NCI-H526 (cell line): ENCODE data around the gene TAF15.

ENCODE experiments used
- DNase-seq, 2 experiments: peaks; one replicate each; lab custom pipeline; 2025; lab: John Stamatoyannopoulos, UW

TAF15 gene

GRCh38 chr17:35788477-35789368 lies 20.6 kb upstream of the TAF15 start:
- no peak for DNase-seq

- no peak for DNase-seq
Measured at GRCh38 chr17:35790841-35791240, 18.4 kb upstream of the TAF15 start.

- DNase-seq, result no peak
Measured at GRCh38 chr17:35791681-35792350, 17.5 kb upstream of the TAF15 start.

DNA sequence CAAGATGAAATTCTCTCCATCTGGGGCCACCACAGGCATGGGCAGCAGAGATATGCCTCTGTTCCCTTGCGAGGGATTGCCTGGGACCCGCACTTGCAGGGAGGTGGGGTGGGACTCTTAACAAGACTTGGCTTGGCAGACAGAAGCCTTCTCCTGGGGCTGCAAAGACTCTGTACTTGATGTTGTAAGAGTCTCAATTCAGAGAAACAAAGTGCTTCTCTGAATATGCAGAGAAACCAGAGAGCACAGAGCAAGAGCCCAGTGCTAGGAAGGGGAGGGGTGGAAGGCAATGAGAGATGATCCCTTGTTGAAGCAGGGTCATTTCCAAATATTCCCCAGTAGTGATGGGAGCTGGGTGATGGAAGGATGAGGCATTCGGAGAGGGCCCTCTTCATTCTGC lies 16.0 kb upstream of the TAF15 start:
- DNase-seq, result no peak

DNA sequence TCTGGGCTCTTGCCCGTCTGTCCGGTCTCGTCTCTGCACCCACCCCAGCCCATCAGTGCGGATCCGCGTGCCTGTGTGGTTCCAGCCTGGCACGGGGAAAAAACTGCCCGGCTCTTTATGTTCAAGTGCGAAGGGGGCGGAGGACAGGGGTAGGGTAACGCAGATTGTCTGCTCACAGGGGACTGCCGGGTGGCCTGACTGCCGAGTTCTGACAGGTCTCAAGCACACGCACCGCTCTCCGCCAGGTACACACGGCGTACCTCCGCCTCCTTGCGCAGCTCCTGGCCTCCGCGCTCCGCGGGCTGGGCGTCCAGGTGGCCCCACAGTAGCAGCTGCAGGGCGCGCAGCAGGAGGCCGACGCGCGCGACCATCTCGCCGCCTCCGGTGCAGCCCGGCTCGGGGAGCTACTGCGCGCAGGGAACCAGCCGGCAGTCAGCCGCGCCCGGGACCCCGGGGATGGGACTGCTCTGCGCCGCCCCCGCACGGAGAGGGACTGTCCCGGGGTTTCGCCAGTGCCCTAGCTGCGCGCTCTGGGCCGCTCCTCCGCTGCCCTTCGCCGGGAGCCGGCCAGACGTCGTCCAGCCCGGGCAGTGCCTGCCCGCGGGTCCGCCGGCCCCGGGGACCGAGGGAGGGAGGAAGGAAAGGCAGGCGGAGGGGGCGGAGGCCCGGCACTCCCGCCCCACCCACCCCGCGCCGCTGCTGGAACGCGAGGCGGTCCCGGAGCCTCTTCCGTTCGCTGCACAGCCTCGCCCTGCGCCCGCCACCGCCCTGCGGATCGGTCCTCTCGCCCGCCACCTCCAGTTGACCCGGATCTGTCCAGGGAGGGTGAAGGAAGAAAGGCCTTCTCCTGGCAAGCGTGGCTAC lies 14.0 kb upstream of the TAF15 start, which contains the start of gene MMP28:
Gene MMP28 (minus strand): TSS at position 635 of the 864 bp plus-strand sequence. CDS start 264 bp downstream, at position 371.
- peak in 1 of 2 experiments; percentile 65 for DNase-seq

DNA sequence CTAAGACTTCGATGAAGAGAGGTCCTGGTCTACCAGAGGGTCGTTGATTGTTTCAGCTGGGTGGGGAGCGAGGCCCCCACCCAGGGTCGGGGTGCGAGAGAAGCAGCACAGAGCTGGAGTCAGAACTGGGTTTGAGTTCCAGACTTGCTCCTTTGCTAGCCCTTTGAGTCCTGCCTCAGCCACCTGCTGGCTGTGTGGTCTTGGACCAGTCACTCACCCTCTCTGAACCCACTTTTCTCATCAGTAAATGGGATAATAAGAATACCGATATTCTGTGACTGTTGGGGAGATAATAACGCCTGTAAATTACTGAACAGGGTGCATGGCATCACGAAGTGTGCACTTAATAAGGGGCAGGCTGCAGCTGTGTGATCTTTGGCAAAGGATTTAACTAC lies 13.4 kb upstream of the TAF15 start:
- DNase-seq, result no peak

GRCh38 chr17:35796942-35797341 lies 12.3 kb upstream of the TAF15 start:
- no peak for DNase-seq

- DNase-seq, result no peak
Measured at GRCh38 chr17:35797370-35797769, 11.9 kb upstream of the TAF15 start.

GRCh38 chr17:35797918-35798317 lies 11.4 kb upstream of the TAF15 start:
- no peak for DNase-seq

DNA sequence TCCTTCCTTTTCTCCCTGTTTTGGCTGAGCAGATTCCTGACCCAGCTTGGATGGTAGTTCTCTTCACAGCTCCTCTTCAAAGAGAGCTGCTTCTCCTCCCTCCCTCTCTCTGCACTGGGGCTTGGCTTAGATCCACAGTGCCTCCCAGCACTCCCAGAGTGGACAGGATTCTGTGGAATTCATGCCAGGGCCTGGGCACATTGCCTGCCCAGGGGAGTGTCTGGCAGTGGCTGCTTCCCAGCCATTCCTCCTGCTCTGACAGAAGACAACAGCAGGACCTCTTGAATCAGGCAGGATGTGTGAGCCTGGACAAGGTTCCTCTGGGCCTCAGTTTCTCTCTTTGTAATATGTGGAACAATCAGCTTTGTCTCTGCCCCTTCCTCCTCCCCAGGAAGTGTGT lies 9.3 kb upstream of the TAF15 start:
- no peak for DNase-seq

DNA sequence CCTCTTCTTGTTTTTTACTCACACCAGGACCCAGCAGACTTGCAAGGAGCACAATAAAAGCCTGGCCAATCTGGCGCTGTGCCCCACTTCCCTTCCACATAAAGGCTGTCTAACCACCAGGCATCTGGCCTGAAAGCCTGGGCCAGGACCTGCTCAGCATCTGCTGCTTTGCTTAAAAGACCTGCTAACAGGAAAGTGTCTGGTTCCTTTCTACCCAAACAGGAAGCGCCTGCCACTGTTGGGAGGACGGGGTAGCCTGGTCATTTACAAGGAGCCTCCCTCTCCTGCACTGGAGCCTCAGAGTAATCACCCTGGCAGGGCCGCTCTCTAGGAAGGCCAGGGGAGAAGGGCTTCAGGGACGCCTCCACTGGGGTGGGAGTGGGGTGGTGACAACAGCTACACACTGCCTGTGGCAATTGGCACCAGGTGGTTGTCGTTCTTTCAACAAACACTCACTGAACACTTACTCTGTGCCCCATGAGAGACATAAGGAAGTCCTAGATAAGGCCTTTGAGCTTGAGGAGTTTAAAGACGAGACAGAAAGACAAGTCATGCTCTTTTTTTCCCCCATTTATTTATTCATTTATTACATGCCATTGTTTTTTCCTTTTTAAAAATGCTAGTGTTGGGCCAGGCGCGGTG lies 7.6 kb upstream of the TAF15 start:
- no peak for DNase-seq

- DNase-seq, result peak; percentile 69 to 92
Measured at GRCh38 chr17:35804658-35805192, 4.6 kb upstream of the TAF15 start.

DNA sequence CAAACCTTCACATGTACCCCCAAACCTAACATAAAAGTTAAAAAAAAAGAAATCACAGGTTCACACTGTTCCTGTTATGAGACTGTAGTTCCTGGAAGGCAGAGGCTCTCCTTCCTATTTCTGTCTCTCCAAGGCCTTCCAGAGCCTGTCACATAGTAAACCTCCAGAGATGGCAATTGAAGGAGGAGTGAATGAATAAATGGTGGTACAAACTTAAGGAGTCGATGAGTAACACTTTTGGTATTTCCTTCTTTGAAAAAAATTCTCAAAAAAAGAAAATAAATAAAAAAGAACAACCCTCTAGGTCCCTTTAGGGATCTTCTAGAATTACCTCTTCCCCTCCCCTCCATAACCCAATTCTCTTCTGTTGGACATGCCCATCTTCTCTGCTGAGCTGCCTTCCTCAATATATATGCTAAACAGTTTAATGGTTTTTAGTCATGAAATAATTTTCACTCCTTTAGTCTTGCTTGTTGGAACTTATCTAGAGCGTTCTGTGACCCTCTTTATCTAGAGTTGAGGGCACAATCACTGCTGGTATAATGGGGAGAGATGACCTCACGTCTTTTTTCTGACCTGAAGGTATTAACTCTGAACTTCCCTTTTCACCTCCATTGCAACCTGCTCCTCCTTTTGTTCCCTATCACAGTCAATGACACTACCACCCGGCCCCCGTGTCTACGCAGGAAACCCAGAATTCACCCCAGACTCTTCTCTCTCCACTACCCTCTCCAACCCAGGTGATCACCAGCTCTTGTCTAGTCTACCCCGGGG lies 1.7 kb upstream of the TAF15 start:
- no peak for DNase-seq

GRCh38 chr17:35808240-35808961 lies 883 bp upstream of the TAF15 start:
- DNase-seq, result no peak

- no peak for DNase-seq
Measured at GRCh38 chr17:35809855-35810461, 674 bp downstream of the TAF15 start.

GRCh38 chr17:35811759-35812158 lies 2.5 kb downstream of the TAF15 start:
- no peak for DNase-seq

GRCh38 chr17:35812456-35812855 lies 3.2 kb downstream of the TAF15 start:
- DNase-seq, result no peak

DNA sequence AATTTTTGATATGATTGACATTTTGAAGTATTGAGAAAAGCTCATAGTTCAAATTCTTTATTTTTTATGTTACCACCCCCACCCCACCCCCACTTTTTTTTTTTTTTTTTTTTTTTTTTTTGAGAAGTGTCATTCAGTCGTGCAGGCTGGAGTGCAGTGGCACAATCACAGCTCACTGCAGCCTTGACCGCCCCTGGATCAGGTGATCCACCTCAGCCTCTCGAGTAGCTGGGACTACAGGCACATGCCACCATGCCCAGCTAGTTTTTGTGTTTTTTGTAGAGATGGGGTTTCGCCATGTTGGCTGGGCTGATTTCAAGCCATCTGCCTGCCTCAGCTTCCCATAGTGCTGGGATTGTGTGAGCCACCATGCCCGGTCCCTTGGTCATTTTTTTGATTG lies 7.4 kb downstream of the TAF15 start:
- DNase-seq, result no peak

GRCh38 chr17:35817196-35817595 lies 7.9 kb downstream of the TAF15 start:
- DNase-seq, result no peak

- no peak for DNase-seq
Measured at GRCh38 chr17:35819455-35819854, 10.2 kb downstream of the TAF15 start.
